Stimulated activated CD4-positive, alpha-beta T cell treated with anti-CD3 and anti-CD28 coated beads, Interleukin-1b, Interleukin-23, amount 100 ng/mL, for 24 hours (primary cell): Measurements from ENCODE around the gene IGIP.

Experiments
- DNase-seq, 4 experiments: peaks; one replicate each; pipeline ENCODE4 v3.0.0-alpha.2; 2020; ENCODE audit warnings: low read depth in 4 of 4, low spot score in 1 of 4

The IGIP gene

DNA sequence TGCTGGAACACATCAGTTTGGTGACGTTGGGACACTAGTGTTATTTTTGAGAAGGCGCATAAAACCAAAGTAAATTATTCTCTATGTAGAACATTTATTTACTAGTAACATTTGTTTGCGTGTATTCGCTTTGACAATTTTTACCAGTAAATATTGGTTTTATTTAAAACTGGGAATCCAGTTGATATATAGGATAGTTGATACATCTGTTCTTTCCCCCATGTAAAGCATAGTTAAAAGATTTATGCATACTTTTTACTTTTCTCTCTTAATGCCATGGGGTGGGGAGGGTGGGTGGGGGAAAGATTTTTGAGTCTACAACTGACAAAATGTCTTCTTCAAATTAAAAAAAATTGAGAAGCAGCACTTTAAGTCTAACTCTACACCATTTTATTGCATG is at the start of gene IGIP:
IGIP (plus strand) TSS at position 301 of the 400 bp plus-strand sequence. CDS start 2,540 bp downstream, outside the sequence.
- DNase-seq, result no peak

DNA sequence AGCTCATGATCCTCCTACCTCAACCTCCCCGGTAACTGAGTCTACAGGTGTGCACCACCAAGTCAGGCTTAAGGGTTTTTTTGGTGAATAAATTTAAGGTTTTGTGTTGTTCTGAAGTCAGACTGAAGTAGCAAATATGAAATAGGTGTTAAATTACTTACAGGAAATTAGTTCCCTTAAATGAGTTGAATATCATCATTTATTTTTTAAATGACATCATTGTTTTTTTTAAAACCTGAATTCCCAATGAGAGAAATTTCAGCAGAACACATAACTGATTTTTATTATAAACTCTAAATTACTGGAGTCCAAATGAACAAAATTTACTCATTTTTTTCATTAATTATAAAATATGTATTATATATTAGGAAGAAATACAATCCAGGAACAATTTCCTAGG is 49.6 kb upstream of the IGIP start:
- DNase-seq, result no peak

DNA sequence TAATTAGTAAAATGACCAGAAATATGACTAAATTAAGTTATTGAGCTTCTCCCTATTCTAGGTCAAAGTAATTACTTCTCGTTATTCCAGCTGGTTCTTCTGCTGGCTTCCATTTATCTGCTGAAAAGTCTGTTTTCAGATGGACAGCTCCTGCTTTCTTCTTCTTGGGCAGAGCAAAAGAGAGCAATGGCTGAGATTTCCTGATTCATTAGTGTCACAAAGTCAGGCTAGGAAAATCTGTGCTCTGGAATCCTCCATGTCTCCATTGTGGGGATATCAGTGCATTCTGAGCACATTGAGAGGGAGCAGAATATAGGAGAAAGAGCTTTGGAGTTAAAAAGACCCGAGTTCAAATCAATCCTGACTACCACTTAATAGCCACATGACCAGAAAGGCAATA is 48.9 kb upstream of the IGIP start:
- no peak for DNase-seq

DNA sequence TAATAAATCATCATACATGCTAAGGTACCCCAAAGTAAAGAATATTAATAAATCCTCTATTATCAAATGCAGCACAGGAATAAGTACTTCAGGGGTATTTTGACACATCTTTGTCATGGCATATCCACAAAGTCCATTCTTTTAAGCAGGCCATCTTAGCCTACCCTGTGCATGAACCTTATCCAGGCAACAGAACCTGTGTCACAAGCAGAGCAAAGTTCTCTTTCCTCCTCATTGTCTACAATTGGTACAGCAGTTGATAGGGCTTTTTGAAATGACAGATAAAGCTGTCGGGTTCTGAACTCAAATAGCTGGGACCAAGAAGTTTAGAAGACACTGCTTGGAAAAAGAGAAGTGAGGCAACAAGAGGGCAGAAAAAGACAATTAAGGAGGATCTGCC is 42.6 kb upstream of the IGIP start:
- no peak for DNase-seq

DNA sequence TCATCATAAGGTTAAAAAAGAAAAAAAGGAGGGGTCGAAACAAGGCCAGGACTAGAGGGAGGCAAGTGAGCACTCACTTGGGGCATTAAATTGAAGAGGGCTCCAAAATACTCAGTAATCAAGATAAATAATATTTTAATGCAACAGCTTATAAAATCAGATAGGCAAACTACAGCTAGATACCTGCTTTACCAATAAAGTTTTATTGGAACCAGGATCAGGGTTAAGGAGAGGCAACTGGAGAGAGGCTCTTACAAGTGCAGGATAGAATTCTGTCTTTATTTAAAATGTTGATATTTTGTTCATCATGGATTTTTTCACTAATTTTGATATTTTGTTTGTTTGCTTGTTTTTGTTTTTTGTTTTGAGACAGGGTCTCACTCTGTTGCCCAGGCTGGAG is 42.1 kb upstream of the IGIP start:
- DNase-seq, result no peak

DNA sequence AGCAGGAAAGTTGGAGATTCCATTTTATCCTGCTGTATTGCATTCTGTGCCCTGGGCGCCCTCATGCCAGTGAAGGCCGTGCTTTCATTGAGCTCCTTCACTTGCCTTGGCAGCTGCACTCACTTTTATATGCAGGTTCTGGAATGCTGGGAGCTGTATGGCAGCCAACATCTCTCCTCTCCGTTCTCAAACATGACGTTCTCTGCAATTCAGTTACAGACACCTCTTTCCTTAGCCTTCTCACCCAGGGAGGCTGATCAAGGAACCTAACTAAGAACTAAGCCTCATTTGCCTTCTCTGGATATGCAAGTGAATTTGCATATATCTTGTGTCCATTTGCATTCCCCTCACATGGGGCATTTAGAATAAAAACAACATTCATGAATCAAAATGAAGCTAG is 41.2 kb upstream of the IGIP start:
- DNase-seq, result no peak

DNA sequence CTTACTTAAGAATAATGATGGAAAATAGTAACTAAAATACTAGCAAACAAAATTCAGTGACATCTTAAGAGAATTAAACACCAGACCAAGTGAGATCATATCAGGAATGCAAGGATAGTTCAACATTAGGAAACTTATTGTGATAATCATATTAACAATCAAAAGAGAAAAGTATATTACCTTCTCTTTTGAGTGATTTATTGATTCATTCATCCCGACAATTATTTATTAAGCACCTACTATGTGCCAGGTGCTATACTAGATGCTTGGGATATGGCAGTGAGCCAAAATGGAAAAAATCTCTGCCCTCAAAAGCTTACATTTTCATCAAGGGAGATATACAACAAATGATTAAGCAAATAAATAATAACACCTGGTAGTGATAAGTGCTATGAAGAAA is 35.5 kb upstream of the IGIP start:
- DNase-seq, result no peak

GRCh38 chr5:140093179-140093578 is 32.6 kb upstream of the IGIP start:
- no peak for DNase-seq

DNA sequence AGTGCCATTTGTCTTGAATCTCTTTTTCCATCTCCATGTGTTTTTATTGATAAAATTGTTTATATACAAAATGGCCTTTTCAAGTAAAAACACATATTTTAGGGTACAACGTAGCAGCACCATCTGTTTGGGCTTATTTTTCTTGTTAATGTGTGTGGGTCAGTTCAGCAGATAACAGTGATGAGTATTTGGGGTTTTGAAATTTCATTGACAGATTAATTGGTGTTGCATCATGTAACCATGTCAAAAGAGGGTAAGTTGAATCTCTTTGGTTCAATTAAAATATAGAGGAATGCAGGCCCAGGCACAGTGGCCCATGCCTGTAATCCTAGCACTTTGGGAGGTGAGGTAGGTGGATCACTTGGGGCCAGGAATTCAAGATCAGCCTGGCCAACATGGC is 31.9 kb upstream of the IGIP start:
- no peak for DNase-seq

- DNase-seq, result no peak
Observed at GRCh38 chr5:140094889-140095288, 30.8 kb upstream of the IGIP start.

GRCh38 chr5:140101179-140101578 is 24.6 kb upstream of the IGIP start:
- no peak for DNase-seq

DNA sequence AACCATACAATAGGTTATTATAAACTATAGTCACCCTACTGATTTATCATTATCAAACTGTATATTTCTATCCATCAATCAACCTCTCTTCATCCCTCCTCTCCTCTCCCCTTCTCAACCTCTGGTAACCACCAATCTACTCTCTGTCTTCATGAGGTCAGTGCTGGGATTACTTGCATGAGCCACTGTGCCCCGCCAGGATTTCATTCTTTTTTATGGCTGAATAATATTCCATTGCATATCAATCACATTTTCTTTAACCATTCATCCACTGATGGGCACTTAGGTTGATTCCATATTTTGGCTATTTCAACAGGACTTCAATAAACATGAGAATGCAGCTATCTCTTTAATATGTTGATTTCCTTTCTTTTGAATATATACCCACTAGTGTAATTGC is 22.6 kb upstream of the IGIP start:
- no peak for DNase-seq

- no peak for DNase-seq
Observed at GRCh38 chr5:140104100-140104499, 21.6 kb upstream of the IGIP start.

- no peak for DNase-seq
Observed at GRCh38 chr5:140106101-140106500, 19.6 kb upstream of the IGIP start.

DNA sequence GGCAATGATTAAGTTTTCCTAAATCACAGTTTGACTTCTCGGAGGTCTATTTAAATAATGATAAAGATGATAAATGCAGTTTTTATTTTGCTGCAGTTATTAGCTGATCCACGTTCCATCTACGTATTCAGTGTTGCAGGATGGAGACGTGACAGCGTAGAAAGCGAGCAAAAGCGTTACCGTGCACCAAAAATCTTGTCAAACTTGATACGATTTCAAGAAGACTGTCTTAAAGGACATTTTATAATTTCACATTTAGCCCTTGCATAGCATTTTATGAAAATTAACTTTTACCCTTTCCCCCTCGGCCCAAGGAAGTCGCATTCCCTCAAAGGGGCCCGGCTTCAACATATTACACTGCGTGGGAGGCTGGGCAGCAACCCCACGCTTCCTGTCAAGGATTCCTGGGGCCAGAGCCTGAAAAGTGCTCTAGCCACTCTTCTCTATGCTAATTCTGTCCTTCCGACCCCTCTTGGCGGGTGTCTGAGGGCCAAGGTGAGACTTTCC is 18.9 kb upstream of the IGIP start:
- DNase-seq, result no peak

DNA sequence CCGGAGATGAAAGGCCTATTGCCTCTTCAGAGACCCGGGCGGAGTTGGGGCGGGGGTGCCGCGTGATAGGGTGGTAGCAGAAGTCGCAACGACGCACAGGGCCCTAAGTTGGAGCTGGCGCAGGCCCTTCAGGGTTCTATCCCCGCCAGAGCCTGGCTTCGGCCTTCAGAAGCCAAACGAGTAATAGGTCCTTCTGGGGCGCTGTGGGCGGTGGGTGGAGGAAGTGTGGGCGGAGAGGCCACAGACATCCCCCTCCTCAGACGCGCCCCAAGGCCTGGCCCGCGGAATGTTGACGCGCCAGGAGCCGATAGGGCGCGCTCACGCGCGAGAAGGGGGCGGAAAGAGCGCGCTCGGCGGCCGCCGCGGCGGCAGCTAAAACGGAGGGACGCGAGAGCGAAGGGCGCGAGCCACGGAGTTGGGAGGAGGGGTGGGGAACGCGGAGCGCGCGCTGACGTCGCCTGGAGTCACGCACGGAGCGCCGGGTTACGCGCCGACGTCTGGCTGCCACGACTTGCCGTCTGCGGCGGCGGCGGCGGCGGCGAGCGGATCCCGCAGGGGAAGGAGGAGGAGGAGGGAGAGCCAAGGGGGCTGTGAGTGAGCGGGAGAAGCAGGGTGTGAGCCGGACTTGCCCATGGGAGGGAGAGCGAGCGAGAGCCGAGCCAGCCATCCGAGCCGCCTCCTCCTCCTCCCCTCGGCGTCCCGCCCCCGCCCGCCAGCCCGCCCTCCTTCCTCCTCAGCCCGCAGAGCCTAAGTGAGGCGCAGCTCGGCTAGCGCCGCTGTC is 18.2 kb upstream of the IGIP start:
- DNase-seq, result peak; percentile 72 to 86 (median 83)

DNA sequence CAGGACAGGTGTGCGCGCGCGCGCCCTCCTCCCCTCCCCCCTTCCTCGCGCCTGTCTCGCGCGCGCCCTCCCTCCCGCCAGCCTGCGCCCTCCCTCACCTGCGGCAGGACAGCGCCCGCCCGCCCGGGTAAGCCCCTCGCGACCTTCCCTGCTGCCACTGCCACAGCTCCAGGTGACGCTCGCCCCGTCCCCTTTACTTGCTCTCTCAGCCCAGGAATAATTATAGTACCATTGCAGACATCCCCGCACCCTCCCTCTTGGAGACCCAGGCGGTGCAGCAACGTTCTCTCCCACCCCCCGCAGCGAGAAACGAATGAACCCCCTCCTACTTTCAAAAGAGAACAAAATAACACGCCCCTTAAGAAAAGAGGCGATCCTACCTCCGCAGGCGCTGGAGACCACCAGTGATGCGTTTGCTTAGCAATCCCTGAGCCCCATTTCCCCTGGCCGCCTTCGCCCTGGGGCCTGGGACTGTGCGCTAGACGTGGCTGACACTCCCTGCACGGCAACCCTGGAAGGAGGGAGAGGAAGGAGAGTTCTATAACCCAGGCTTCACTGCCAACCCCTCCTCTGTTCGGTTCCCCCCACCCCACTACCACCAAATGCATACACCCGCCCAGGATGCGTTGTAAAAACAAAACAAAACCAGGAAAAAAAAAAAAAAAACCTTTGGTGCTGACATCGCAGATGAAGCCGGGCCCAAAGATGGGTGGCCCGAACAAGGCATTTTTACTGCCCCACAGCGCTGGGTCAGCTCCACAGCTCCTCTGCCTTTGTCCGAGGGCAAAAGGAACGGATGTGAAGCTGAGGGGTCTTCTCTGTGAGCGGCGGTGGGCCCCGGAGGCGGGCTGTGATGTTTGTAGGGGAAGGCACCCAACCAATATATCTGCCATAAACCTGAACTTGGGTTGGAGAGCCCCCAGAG is 17.4 kb upstream of the IGIP start:
- DNase-seq, result no peak

GRCh38 chr5:140109018-140109758 is 16.5 kb upstream of the IGIP start:
- DNase-seq, result no peak

GRCh38 chr5:140109759-140110645 is 15.7 kb upstream of the IGIP start:
- DNase-seq, result no peak

GRCh38 chr5:140110646-140110957 is 15.1 kb upstream of the IGIP start:
- DNase-seq, result no peak
